Smooth muscle cell (in vitro differentiated cells): ENCODE data around the gene ERP44. TPM values are rescaled to one million over a fixed set of nuclear protein-coding genes. Genes with fewer than 3 reads are reported as not detected.

ENCODE experiments used
- DNase-seq: peaks from one replicate; lab custom pipeline; 2025; ENCODE audit not compliant: unreplicated experiment; lab: John Stamatoyannopoulos, UW
- H2AFZ ChIP-seq: fragments of 200-600 bp; sonication (generic); 2 replicates; pipeline ENCODE4 v1.6.0; 2016; ENCODE audit warnings: antibody characterized with exemption, low read depth, mild to moderate bottlenecking
- H3F3A ChIP-seq: fragments of 200-600 bp; sonication (generic); 2 replicates; pipeline ENCODE4 v1.6.0; 2017; ENCODE audit warnings: antibody characterized with exemption, low read depth
- H3K27ac ChIP-seq: fragments of 200-600 bp; sonication (generic); 2 replicates; pipeline ENCODE4 v1.5.1; 2016; ENCODE audit warnings: low read depth, mild to moderate bottlenecking
- H3K27me3 ChIP-seq: fragments of 200-600 bp; sonication (generic); 2 replicates; pipeline ENCODE4 v1.6.1; 2016; ENCODE audit warnings: low read depth, mild to moderate bottlenecking
- H3K36me3 ChIP-seq: fragments of 200-600 bp; sonication (generic); 2 replicates; pipeline ENCODE4 v1.5.1; 2016; ENCODE audit warnings: low read depth
- H3K4me1 ChIP-seq: fragments of 200-600 bp; sonication (generic); 2 replicates; pipeline ENCODE4 v1.5.1; 2016; ENCODE audit warnings: low read depth
- H3K4me2 ChIP-seq: fragments of 200-600 bp; sonication (generic); 2 replicates; pipeline ENCODE4 v1.6.0; 2016; ENCODE audit warnings: mild to moderate bottlenecking
- H3K4me3 ChIP-seq: fragments of 200-600 bp; sonication (generic); 2 replicates; pipeline ENCODE4 v1.5.1; 2016; ENCODE audit warnings: mild to moderate bottlenecking
- H3K79me2 ChIP-seq: fragments of 200-600 bp; sonication (generic); 2 replicates; pipeline ENCODE4 v1.6.0; 2016; ENCODE audit warnings: low read depth, mild to moderate bottlenecking
- H3K9ac ChIP-seq: fragments of 200-600 bp; sonication (generic); 2 replicates; pipeline ENCODE4 v1.6.0; 2016; ENCODE audit warnings: low read depth
- H3K9me3 ChIP-seq: fragments of 200-600 bp; sonication (generic); replicated peaks from 2 replicates; pipeline ENCODE4 v1.5.1; 2016; ENCODE audit warnings: low read depth
- H4K20me1 ChIP-seq: fragments of 200-600 bp; sonication (generic); 2 replicates; pipeline ENCODE4 v1.6.0; 2016; ENCODE audit warnings: low read depth
- WGBS: methylation state at CpG from one replicate; pipeline ENCODE4 v1.1.7; 2016; ENCODE audit warnings: low lambda C conversion rate; 5-methylcytosine and 5-hydroxymethylcytosine counted together
- polyA plus RNA-seq: library from polyadenylated mRNA; unstranded; fragments of >200 nt; fragmentation: Nextera tagmentation; extraction: Ambion mirVana; gene quantifications from 2 replicates; pipeline ENCODE4 v1.2.1, GENCODE V29; 2016
- total RNA-seq: library from RNA; depleted of rRNA; stranded (reverse); fragments of >200 nt; gene quantifications from 2 replicates; pipeline ENCODE4 v1.2.3, GENCODE V29; 2014
- TF ChIP-seq, protein P1 (sequence below): fragments of 200-600 bp; sonication (generic); IDR thresholded peaks from 2 replicates; pipeline ENCODE4 v1.5.1; 2017; ENCODE audit warnings: borderline replicate concordance, mild to moderate bottlenecking, antibody characterized with exemption; ENCODE audit not compliant: insufficient read depth, poor library complexity, severe bottlenecking

The ERP44 gene
- total and polyA plus RNA-seq, 2 experiments from 2014 or later, result 32.0 to 38.5 TPM

DNA sequence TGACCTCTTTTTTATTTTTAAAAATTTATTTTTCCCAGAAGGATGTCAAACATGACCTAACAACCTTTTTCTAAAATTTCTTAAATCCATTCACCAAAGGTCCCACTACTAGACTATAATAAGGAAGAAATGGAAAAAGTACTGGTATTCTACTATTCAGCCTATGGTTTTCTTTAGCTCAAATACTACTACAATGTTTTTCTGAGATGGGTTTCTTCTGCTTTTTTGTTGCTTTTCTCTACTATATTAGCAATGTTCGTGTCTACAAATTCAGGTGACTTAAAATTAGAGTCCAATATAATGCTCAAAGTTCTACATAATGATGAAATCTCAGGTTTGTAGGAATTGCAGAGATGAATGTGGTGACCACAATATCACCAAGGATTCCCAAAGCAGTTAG lies 7.9 kb downstream of the ERP44 start:
- no peaks in the 10 kb centered on the region for H3K27me3 ChIP-seq
- H3K9ac ChIP-seq, result no peak overlapping the region
- H3K27ac ChIP-seq, result no peak overlapping the region
- no peak overlapping the region for H3K4me3 ChIP-seq
- no peaks in the 10 kb centered on the region for H3K36me3 ChIP-seq
- H2AFZ ChIP-seq, result no peak overlapping the region
- no peaks in the 10 kb centered on the region for H3K9me3 ChIP-seq
- peaks cover 99% of the 10 kb centered on the region for H3K79me2 ChIP-seq
- no peaks in the 10 kb centered on the region for H3F3A ChIP-seq
- TF ChIP-seq, protein P1, sequence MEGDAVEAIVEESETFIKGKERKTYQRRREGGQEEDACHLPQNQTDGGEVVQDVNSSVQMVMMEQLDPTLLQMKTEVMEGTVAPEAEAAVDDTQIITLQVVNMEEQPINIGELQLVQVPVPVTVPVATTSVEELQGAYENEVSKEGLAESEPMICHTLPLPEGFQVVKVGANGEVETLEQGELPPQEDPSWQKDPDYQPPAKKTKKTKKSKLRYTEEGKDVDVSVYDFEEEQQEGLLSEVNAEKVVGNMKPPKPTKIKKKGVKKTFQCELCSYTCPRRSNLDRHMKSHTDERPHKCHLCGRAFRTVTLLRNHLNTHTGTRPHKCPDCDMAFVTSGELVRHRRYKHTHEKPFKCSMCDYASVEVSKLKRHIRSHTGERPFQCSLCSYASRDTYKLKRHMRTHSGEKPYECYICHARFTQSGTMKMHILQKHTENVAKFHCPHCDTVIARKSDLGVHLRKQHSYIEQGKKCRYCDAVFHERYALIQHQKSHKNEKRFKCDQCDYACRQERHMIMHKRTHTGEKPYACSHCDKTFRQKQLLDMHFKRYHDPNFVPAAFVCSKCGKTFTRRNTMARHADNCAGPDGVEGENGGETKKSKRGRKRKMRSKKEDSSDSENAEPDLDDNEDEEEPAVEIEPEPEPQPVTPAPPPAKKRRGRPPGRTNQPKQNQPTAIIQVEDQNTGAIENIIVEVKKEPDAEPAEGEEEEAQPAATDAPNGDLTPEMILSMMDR, result no peak
- DNase-seq, result no peak
- no peak overlapping the region for H3K4me2 ChIP-seq
- WGBS, result 100% methylated on average over 1 of the region's 1 CpG
- H3K4me1 ChIP-seq, result no peaks in the 10 kb centered on the region
- H4K20me1 ChIP-seq, result peaks cover 100% of the 10 kb centered on the region

GRCh38 chr9:100088202-100088601 lies 10.6 kb downstream of the ERP44 start:
- H3K79me2 ChIP-seq, result peaks cover 99% of the 10 kb centered on the region

DNA sequence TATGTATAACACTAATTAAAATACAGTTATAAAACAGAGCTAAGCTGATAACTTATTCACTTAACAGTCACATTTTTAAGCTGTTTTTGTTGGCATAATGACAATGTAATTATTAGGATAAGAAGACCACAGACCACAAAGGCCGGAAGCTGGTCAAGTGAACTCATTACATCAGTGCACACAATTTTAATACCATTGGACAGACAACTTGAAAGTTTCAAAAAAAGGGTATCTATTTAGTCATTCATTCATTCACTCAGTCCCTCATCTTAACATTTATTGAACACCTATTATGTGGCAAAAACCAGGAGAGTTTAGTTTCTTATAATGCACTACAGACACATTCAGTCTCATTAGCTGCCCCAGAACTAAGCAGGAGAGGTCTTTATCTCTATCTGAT lies 11.6 kb downstream of the ERP44 start:
- Histone ChIP-seq H2AFZ (no peak overlapping the region), H3K4me2 (no peak overlapping the region), H3K4me1 (peaks cover 10% of the 10 kb centered on the region), H3K9me3 (no peaks in the 10 kb centered on the region), H4K20me1 (peaks cover 100% of the 10 kb centered on the region), H3K4me3 (no peak overlapping the region), H3F3A (no peaks in the 10 kb centered on the region), H3K36me3 (no peaks in the 10 kb centered on the region), H3K27ac (no peak overlapping the region), H3K79me2 (peaks cover 99% of the 10 kb centered on the region), H3K9ac (no peak overlapping the region), H3K27me3 (no peaks in the 10 kb centered on the region)
- TF ChIP-seq, protein P1, result no peak
- WGBS, result 73% methylated on average over 1 of the region's 1 CpG
- no peak for DNase-seq

More at GRCh38 chr9:100088202-100088601, 10.6 kb downstream of the ERP44 start:
- Histone ChIP-seq H3K9me3 (no peaks in the 10 kb centered on the region), H3K36me3 (no peaks in the 10 kb centered on the region), H3K4me3 (no peak overlapping the region), H3K27ac (peak overlapping the region; percentile 21), H3K4me2 (no peak overlapping the region), H3K9ac (no peak overlapping the region), H4K20me1 (peaks cover 100% of the 10 kb centered on the region), H3K4me1 (peaks cover 4% of the 10 kb centered on the region), H3F3A (no peaks in the 10 kb centered on the region), H2AFZ (no peak overlapping the region), H3K27me3 (no peaks in the 10 kb centered on the region)
- TF ChIP-seq, protein P1, result no peak
- no peak for DNase-seq
- WGBS, result 65% methylated on average over 4 of the region's 4 CpGs

DNA sequence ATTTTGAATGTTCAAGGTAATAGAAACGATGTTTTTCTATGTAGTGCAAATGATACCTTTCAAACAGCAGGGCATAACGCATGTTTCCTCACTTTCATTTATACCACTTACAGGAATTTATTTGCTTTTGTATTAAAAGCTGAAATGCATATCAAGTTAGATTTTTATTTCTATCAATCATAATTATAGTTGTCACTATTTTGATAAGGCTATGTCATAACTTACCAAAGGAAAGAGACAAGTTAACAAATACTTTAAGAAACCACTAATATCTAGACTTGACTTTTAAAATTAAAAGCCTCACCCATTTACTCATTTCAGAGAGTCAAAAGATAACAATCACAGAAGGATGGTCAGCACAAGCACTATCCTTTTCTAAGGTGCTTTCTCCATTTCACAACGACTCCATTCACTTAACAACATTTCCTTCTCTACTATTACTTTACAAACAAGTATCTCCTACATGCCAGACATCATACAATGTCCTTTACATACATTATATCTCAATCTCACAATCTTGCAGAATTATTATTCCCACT lies 12.6 kb downstream of the ERP44 start:
- Histone ChIP-seq H2AFZ (no peak overlapping the region), H3K9me3 (no peaks in the 10 kb centered on the region), H3K27me3 (no peaks in the 10 kb centered on the region), H3K4me3 (no peak overlapping the region), H3K79me2 (peaks cover 99% of the 10 kb centered on the region), H3K4me2 (no peak overlapping the region), H3K4me1 (peaks cover 10% of the 10 kb centered on the region), H4K20me1 (peaks cover 100% of the 10 kb centered on the region), H3F3A (no peaks in the 10 kb centered on the region), H3K9ac (no peak overlapping the region), H3K36me3 (no peaks in the 10 kb centered on the region), H3K27ac (no peak overlapping the region)
- TF ChIP-seq, protein P1, result no peak
- DNase-seq, result no peak
- 92% methylated on average over 3 of the region's 3 CpGs for WGBS
